ENCODE measurements around the gene SETD3. TPM values are rescaled to one million over a fixed set of nuclear protein-coding genes. Genes with fewer than 3 reads are reported as not detected.

SETD3 gene
- total and polyA plus RNA-seq, 9 donors = 27.9 to 133 (median 79.2) TPM

- TF ChIP-seq POLR2A (IDR thresholded peaks at IDR 0.05) = no peak
- TF ChIP-seq EP300 (IDR thresholded peaks at IDR 0.05) = no peak
- TF ChIP-seq CTCF (IDR thresholded peaks at IDR 0.05) = no peak
Observed at GRCh38 chr14:99363616-99364290, 116.9 kb downstream of the SETD3 start.

GRCh38 chr14:99363051-99363450 is 117.6 kb downstream of the SETD3 start:
- no peak for TF ChIP-seq POLR2A (IDR thresholded peaks at IDR 0.05)
- no peak for TF ChIP-seq EP300 (IDR thresholded peaks at IDR 0.05)
- no peak for TF ChIP-seq CTCF (IDR thresholded peaks at IDR 0.05)
- DNase-seq = no peak
- WGBS, 3 donors = 88 to 97% (median 92%) methylated on average over 12 of the region's 12 CpGs
- no peaks in the 10 kb centered on the region for H3K36me3 ChIP-seq
- no peak overlapping the region for H3K4me3 ChIP-seq
- intact Hi-C loops (cut with DNase I) = no loop called here
- H3K27me3 ChIP-seq = no peaks in the 10 kb centered on the region
- H3K4me1 ChIP-seq (ENCODE audit: insufficient read depth) = no peaks in the 10 kb centered on the region
- no peak overlapping the region for H3K27ac ChIP-seq
- no peaks in the 10 kb centered on the region for H3K9me3 ChIP-seq

More at GRCh38 chr14:99363616-99364290, 116.9 kb downstream of the SETD3 start:
- Histone ChIP-seq H3K36me3 (no peaks in the 10 kb centered on the region), H3K9me3 (no peaks in the 10 kb centered on the region), H3K27ac (no peak overlapping the region), H3K4me3 (no peak overlapping the region), H3K27me3 (no peaks in the 10 kb centered on the region), H3K4me1 (ENCODE audit: insufficient read depth) (no peaks in the 10 kb centered on the region)
- intact Hi-C loops (cut with DNase I) = no loop called here
- DNase-seq = no peak
- WGBS, 3 donors = 78 to 84% (median 81%) methylated on average over 16 of the region's 16 CpGs

- no peaks in the 10 kb centered on the region for H3K36me3 ChIP-seq
- 45 to 61% (median 61%) methylated on average over 21 of the region's 21 CpGs for WGBS, 3 donors
- H3K27me3 ChIP-seq = no peaks in the 10 kb centered on the region
- DNase-seq = no peak
- intact Hi-C loops (cut with DNase I) = no loop called here
- H3K4me1 ChIP-seq (ENCODE audit: insufficient read depth) = no peaks in the 10 kb centered on the region
- H3K4me3 ChIP-seq = no peak overlapping the region
- TF ChIP-seq EP300 (IDR thresholded peaks at IDR 0.05) (no peak), POLR2A (IDR thresholded peaks at IDR 0.05) (no peak), CTCF (IDR thresholded peaks at IDR 0.05) (no peak)
- H3K27ac ChIP-seq = no peak overlapping the region
- no peaks in the 10 kb centered on the region for H3K9me3 ChIP-seq
Observed at GRCh38 chr14:99361596-99362215, 119.0 kb downstream of the SETD3 start.

GRCh38 chr14:99360774-99361595 is 119.7 kb downstream of the SETD3 start:
- no peaks in the 10 kb centered on the region for H3K36me3 ChIP-seq
- H3K9me3 ChIP-seq = no peaks in the 10 kb centered on the region
- H3K27me3 ChIP-seq = no peaks in the 10 kb centered on the region
- H3K4me1 ChIP-seq (ENCODE audit: insufficient read depth) = no peaks in the 10 kb centered on the region
- H3K4me3 ChIP-seq = no peak overlapping the region
- no peak overlapping the region for H3K27ac ChIP-seq
- 89 to 90% (median 89%) methylated on average over 22 to 24 of the region's 24 CpGs for WGBS, 3 donors
- intact Hi-C loops (cut with DNase I) = no loop called here
- TF ChIP-seq CTCF (IDR thresholded peaks at IDR 0.05) (no peak), EP300 (IDR thresholded peaks at IDR 0.05) (no peak), POLR2A (IDR thresholded peaks at IDR 0.05) (no peak)
- DNase-seq = no peak

Data from ovary (tissue), 9 donors.